Testis (tissue), 2 donors: ENCODE measurements around the gene PDS5A.

Experiments
- CTCF ChIP-seq, 3 experiments: fragments of 450-650 bp in 2 of 3; fragments of 200-600 bp in 1 of 3; sonication (generic) in 1 of 3; IDR thresholded peaks; one replicate each; pipeline ENCODE4 v1.5.1; 2016 to 2019; ENCODE audit warnings: antibody characterized with exemption in 3 of 3, mild to moderate bottlenecking in 2 of 3, moderate library complexity in 1 of 3
- POLR2A ChIP-seq: fragments of 450-650 bp; IDR thresholded peaks from one replicate; pipeline ENCODE4 v1.6.1; 2017; ENCODE audit warnings: antibody characterized with exemption, mild to moderate bottlenecking, moderate library complexity

GRCh38 chr4:39822662-39823061 lies 155.0 kb downstream of the PDS5A start:
- TF ChIP-seq POLR2A (no peak), CTCF (IDR thresholded peaks at IDR 0.05) (no peak)
